HUES48 (cell line): ENCODE data around the gene MESD.
A peak's percentile ranks its signal among the peaks of the same experiment; 100 is the strongest.

ENCODE experiments used
- H3K27ac ChIP-seq: one replicate; pipeline ENCODE4 v1.7.0; 2013; ENCODE audit warnings: low read depth, low read length, inconsistent platforms
- H3K27me3 ChIP-seq: 2 replicates; pipeline ENCODE4 v1.6.1; 2013; ENCODE audit warnings: mild to moderate bottlenecking, low read length; ENCODE audit not compliant: control insufficient read depth, insufficient read depth
- H3K36me3 ChIP-seq: 2 replicates; pipeline ENCODE4 v1.6.1; 2013; ENCODE audit warnings: low read length; ENCODE audit not compliant: control insufficient read depth, insufficient read depth
- H3K4me1 ChIP-seq: 2 replicates; pipeline ENCODE4 v1.6.1; 2013; ENCODE audit warnings: mild to moderate bottlenecking, low read length; ENCODE audit not compliant: control insufficient read depth, insufficient read depth
- H3K4me3 ChIP-seq: 2 replicates; pipeline ENCODE4 v1.5.1; 2013; ENCODE audit warnings: mild to moderate bottlenecking, low read depth, low read length
- H3K9ac ChIP-seq: 2 replicates; pipeline ENCODE4 v1.6.1; 2013; ENCODE audit warnings: mild to moderate bottlenecking, low read depth, low read length, moderate library complexity
- H3K9me3 ChIP-seq: 2 replicates; pipeline ENCODE4 v1.6.1; 2013; ENCODE audit warnings: low read length; ENCODE audit not compliant: control insufficient read depth, insufficient read depth

The MESD gene

GRCh38 chr15:80989518-80990478 is at the start of gene MESD:
Gene MESD, minus strand, starts transcription at chr15:80989819. Its CDS starts 28 bp downstream, at chr15:80989791.
- Histone ChIP-seq H3K27ac (peak within 1 kb of the TSS; percentile 89), H3K9ac (peak within 1 kb of the TSS; percentile 97), H3K4me3 (peak within 1 kb of the TSS; percentile 89), H3K4me1 (peaks cover 23% of the 10 kb centered on the region), H3K27me3 (no peaks in the 10 kb centered on the region), H3K9me3 (no peaks in the 10 kb centered on the region), H3K36me3 (no peaks in the 10 kb centered on the region)

DNA sequence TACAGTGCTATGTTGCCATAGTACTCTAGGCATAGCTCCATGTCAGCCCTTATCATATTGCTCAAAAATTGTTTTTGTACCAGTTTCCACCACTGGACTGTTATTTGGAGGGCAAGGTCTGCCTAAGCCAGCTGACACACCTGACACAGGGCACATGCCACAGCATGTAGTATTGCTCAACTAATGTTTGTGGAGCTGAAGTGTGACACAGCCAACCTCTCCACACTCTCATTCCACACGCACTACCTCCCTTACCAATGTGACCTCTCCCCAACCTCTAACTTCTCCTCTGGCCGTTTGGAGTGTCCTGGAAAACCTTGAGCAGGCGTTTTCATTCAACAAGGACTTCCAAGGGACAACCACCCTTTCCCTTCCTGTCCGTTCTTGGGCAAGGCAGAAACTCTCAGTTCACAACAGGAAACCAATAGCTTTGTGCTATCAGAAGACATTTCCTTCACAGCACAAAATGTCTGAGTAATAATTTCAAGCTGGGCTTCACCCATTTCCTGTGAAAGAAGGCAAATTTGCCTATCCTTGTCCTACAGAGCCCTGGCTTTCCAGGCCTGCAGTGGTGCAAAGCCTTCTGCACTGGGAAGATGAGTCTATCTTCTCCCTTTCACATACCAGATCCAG is 49.5 kb upstream of the MESD start:
- H3K27me3 ChIP-seq: no peaks in the 10 kb centered on the region
- H3K27ac ChIP-seq: no peak overlapping the region
- H3K36me3 ChIP-seq: no peaks in the 10 kb centered on the region
- no peaks in the 10 kb centered on the region for H3K4me1 ChIP-seq
- no peak overlapping the region for H3K9ac ChIP-seq
- H3K9me3 ChIP-seq: no peaks in the 10 kb centered on the region
- no peak overlapping the region for H3K4me3 ChIP-seq

GRCh38 chr15:81037952-81038743 is 48.5 kb upstream of the MESD start:
- Histone ChIP-seq H3K36me3 (no peaks in the 10 kb centered on the region), H3K27ac (no peak overlapping the region), H3K4me3 (no peak overlapping the region), H3K9ac (no peak overlapping the region), H3K27me3 (no peaks in the 10 kb centered on the region), H3K4me1 (no peaks in the 10 kb centered on the region), H3K9me3 (no peaks in the 10 kb centered on the region)

- Histone ChIP-seq H3K4me3 (no peak overlapping the region), H3K36me3 (no peaks in the 10 kb centered on the region), H3K27ac (no peak overlapping the region), H3K9me3 (no peaks in the 10 kb centered on the region), H3K27me3 (no peaks in the 10 kb centered on the region), H3K9ac (no peak overlapping the region), H3K4me1 (0 out of 2 replicates have a peak, but pooled peaks cover 5% of the 10 kb centered on the region)
Observed at GRCh38 chr15:81033508-81033907, 43.9 kb upstream of the MESD start.

- H3K4me1 ChIP-seq: 0 out of 2 replicates have a peak, but pooled peaks cover 5% of the 10 kb centered on the region
- no peak overlapping the region for H3K9ac ChIP-seq
- no peak overlapping the region for H3K4me3 ChIP-seq
- no peaks in the 10 kb centered on the region for H3K9me3 ChIP-seq
- H3K36me3 ChIP-seq: no peaks in the 10 kb centered on the region
- no peak overlapping the region for H3K27ac ChIP-seq
- H3K27me3 ChIP-seq: no peaks in the 10 kb centered on the region
Observed at GRCh38 chr15:81032818-81033217, 43.2 kb upstream of the MESD start.

GRCh38 chr15:81032355-81032754 is 42.7 kb upstream of the MESD start:
- no peaks in the 10 kb centered on the region for H3K36me3 ChIP-seq
- H3K27ac ChIP-seq: no peak overlapping the region
- H3K9ac ChIP-seq: no peak overlapping the region
- 0 out of 2 replicates have a peak, but pooled peaks cover 5% of the 10 kb centered on the region for H3K4me1 ChIP-seq
- H3K27me3 ChIP-seq: no peaks in the 10 kb centered on the region
- H3K4me3 ChIP-seq: no peak overlapping the region
- H3K9me3 ChIP-seq: no peaks in the 10 kb centered on the region

DNA sequence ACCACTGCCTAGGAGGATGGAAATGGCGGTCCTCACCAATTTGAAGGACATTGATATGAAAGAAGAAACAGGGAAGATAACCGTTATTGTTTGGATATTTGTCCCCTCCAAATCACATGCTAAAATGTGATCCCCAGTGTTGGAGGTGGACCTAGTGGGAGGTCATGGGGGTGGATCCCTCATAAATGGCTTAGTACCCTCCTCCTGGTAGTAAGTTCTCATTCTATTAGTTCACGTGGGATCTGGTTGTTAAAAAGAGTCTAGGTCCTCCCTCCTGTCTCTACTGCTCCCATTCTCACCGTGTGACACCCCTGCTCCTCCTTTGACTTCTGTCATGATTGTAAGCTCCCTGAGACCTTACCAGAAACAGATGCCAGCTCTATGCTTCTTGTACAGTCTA is 41.6 kb upstream of the MESD start:
- Histone ChIP-seq H3K36me3 (no peaks in the 10 kb centered on the region), H3K9ac (no peak overlapping the region), H3K27ac (no peak overlapping the region), H3K9me3 (no peaks in the 10 kb centered on the region), H3K4me3 (no peak overlapping the region), H3K27me3 (no peaks in the 10 kb centered on the region), H3K4me1 (0 out of 2 replicates have a peak, but pooled peaks cover 5% of the 10 kb centered on the region)

- Histone ChIP-seq H3K36me3 (no peaks in the 10 kb centered on the region), H3K9ac (no peak overlapping the region)
Observed at GRCh38 chr15:81030301-81030750, 40.7 kb upstream of the MESD start.

GRCh38 chr15:81029414-81030300 is 40.0 kb upstream of the MESD start:
- H3K27ac ChIP-seq: no peak overlapping the region

More at GRCh38 chr15:81030301-81030750, 40.7 kb upstream of the MESD start:
- Histone ChIP-seq H3K27me3 (no peaks in the 10 kb centered on the region), H3K4me1 (0 out of 2 replicates have a peak, but pooled peaks cover 5% of the 10 kb centered on the region), H3K27ac (no peak overlapping the region), H3K4me3 (no peak overlapping the region), H3K9me3 (no peaks in the 10 kb centered on the region)

More at GRCh38 chr15:81029414-81030300, 40.0 kb upstream of the MESD start:
- Histone ChIP-seq H3K9ac (no peak overlapping the region), H3K4me1 (0 out of 2 replicates have a peak, but pooled peaks cover 5% of the 10 kb centered on the region), H3K27me3 (no peaks in the 10 kb centered on the region), H3K9me3 (no peaks in the 10 kb centered on the region), H3K4me3 (no peak overlapping the region), H3K36me3 (no peaks in the 10 kb centered on the region)
